GM23248 (cell line): ENCODE measurements around the gene FRAS1.

Experiments
- EZH2 ChIP-seq: fragments of 200-600 bp; sonication (generic); IDR thresholded peaks from 2 replicates; pipeline ENCODE4 v1.6.1; 2018; ENCODE audit warnings: antibody characterized with exemption, mild to moderate bottlenecking; ENCODE audit not compliant: insufficient read depth, poor library complexity, severe bottlenecking
- EZH2phosphoT487 ChIP-seq: fragments of 200-600 bp; sonication (generic); IDR thresholded peaks from 2 replicates; pipeline ENCODE4 v1.6.1; 2018; ENCODE audit warnings: antibody characterized with exemption, moderate library complexity, mild to moderate bottlenecking, low read depth; ENCODE audit not compliant: insufficient read depth

DNA sequence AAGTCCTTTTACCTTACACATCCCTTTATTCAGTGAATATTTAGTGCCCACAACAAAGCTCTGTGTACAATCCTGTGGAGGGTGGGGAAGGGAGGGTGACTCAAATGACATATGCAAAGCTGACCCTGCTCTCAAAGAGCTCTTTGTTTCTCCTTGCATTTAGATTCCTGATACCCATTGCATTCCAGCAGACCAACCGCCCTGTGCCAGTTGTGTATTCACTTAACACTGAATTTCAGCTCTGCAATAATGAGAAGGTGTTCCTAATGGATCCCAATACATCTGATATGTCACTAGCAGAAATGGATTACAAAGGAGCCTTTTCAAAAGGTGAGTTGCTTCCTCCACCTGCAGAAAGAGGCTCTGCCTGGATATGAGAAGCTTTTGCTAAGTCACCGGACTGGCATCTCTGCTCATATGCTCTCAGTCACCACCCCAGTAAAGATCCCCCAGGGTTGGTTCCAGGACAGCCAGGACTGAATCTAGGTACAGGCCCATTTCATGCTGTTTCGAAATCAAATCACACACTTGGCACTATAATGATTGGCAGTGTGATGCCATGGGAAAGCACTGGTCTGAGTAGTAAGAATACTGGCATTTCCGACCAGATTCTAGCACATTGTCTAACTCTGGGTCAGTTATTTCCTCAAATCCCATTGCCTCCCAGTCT, 477.3 kb downstream of the FRAS1 start:
- TF ChIP-seq EZH2phosphoT487 (no peak), EZH2 (no peak)
